Nephron progenitor cell (in vitro differentiated cells): ENCODE measurements around the gene HDAC6.
"Not testable (repeated sequence)": the region's sequence is repeated elsewhere in the genome, so short reads cannot be mapped to it uniquely, and the experiment has no call there.

Experiments
- DNase-seq: peaks from one replicate; pipeline ENCODE4 v3.0.0; 2021
- H3K27ac Mint-ChIP-seq: 2 replicates; pipeline ENCODE4 v1.8.0; 2021; ENCODE audit warnings: mild to moderate bottlenecking, moderate library complexity, mixed read lengths
- H3K27me3 Mint-ChIP-seq: 2 replicates; pipeline ENCODE4 v1.8.0; 2021; ENCODE audit warnings: mild to moderate bottlenecking, low read depth, mixed read lengths; ENCODE audit not compliant: poor library complexity
- H3K36me3 Mint-ChIP-seq: 2 replicates; pipeline ENCODE4 v1.8.0; 2021; ENCODE audit warnings: low read depth, mixed read lengths
- H3K4me1 Mint-ChIP-seq: 2 replicates; pipeline ENCODE4 v1.8.0; 2021; ENCODE audit warnings: mixed read lengths
- H3K4me3 Mint-ChIP-seq: 2 replicates; pipeline ENCODE4 v1.8.0; 2021; ENCODE audit warnings: mild to moderate bottlenecking, moderate library complexity, mixed read lengths
- H3K9me3 Mint-ChIP-seq: 2 replicates; pipeline ENCODE4 v1.8.0; 2021; ENCODE audit warnings: mild to moderate bottlenecking, moderate library complexity, mixed read lengths
- TF ChIP-seq, protein P1 (sequence below): fragments of 200-600 bp; sonication (generic); IDR thresholded peaks from 2 replicates; pipeline ENCODE4 v1.5.0; 2021; ENCODE audit warnings: antibody characterized with exemption

Gene HDAC6

DNA sequence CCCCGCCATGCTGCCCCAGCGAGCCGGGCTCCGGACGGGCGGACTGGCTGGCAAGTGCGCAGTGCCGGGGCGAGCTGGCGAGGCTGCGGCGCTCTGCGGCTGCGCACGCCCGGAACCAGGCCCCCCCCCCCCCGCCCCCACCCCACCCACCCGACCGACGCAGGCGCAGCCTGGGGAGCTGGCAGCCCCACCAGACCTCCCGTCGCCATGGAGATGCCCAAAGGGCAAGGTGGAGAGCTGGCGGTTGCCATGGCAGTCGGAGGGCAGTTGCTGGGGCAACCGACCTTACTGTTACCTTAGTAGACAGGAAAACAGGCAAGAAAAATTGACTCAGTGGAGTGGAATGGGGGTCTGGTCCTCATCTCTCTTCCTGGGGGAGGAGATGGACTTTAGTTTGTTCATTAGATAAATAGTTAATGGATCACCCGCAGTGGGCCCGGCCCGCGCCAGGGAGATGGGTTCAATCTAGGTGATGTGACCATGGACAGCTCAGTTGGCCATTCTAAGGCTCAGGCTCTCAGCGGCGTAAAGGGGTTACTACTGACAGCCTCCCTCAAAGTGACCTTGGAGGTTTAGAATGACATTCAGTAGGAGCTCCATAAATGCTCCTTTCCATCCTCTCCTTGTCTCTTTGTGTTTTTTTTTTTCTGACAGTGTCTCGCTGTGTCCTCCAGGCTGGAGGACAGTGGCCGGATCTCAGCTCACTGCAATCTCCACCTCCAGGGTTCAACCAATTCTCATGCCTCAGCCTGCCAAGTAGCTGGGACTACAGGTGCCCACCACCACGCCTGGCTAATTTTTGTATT, 33.9 kb downstream of the HDAC6 start, which contains the start of gene PCSK1N:
Gene PCSK1N (minus strand): TSS at position 87 of the 806 bp plus-strand sequence. CDS start 78 bp downstream, at position 9.
- Mint-ChIP-seq H3K9me3 (peaks cover 57% of the 10 kb centered on the region), H3K27me3 (peaks cover 86% of the 10 kb centered on the region), H3K4me1 (peaks cover 12% of the 10 kb centered on the region), H3K27ac (no peak within 1 kb of the TSS), H3K36me3 (no peaks in the 10 kb centered on the region), H3K4me3 (peak within 1 kb of the TSS; percentile 70)
- peak; percentile 36 for DNase-seq
- TF ChIP-seq, protein P1, sequence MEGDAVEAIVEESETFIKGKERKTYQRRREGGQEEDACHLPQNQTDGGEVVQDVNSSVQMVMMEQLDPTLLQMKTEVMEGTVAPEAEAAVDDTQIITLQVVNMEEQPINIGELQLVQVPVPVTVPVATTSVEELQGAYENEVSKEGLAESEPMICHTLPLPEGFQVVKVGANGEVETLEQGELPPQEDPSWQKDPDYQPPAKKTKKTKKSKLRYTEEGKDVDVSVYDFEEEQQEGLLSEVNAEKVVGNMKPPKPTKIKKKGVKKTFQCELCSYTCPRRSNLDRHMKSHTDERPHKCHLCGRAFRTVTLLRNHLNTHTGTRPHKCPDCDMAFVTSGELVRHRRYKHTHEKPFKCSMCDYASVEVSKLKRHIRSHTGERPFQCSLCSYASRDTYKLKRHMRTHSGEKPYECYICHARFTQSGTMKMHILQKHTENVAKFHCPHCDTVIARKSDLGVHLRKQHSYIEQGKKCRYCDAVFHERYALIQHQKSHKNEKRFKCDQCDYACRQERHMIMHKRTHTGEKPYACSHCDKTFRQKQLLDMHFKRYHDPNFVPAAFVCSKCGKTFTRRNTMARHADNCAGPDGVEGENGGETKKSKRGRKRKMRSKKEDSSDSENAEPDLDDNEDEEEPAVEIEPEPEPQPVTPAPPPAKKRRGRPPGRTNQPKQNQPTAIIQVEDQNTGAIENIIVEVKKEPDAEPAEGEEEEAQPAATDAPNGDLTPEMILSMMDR = no peak

DNA sequence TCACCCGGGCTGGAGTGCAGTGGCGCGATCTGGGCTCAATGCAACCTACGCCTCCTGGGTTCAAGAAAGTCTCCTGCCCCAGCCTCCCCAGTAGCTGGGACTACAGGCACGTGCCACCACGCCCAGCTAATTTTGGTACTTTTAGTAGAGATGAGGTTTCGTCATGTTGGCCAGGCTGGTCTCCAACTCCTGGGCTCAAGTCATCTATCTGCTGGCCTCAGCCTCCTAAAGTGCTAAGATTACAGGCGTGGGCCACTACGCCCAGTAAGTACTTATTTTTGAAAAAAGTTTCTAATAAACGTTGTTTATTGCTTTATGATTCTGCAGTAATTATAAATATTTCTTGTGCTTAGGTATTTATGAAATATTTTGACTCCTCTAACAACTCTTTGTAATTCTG, 37.8 kb downstream of the HDAC6 start:
- Mint-ChIP-seq H3K4me3 (no peak overlapping the region), H3K27ac (no peak overlapping the region), H3K27me3 (peaks cover 65% of the 10 kb centered on the region), H3K9me3 (peaks cover 47% of the 10 kb centered on the region), H3K4me1 (peaks cover 3% of the 10 kb centered on the region), H3K36me3 (no peaks in the 10 kb centered on the region)
- no peak for DNase-seq
- TF ChIP-seq, protein P1 = no peak

- H3K4me1 Mint-ChIP-seq = no peaks in the 10 kb centered on the region
- H3K36me3 Mint-ChIP-seq = no peaks in the 10 kb centered on the region
- TF ChIP-seq, protein P1 = no peak
- no peak overlapping the region for H3K4me3 Mint-ChIP-seq
- peaks cover 57% of the 10 kb centered on the region for H3K9me3 Mint-ChIP-seq
- H3K27ac Mint-ChIP-seq = no peak overlapping the region
- DNase-seq = no peak
- peaks cover 10% of the 10 kb centered on the region for H3K27me3 Mint-ChIP-seq
Measured at GRCh38 chrX:48848847-48849246, 47.0 kb downstream of the HDAC6 start.

- Mint-ChIP-seq H3K4me3 (no peak overlapping the region), H3K27ac (no peak overlapping the region), H3K36me3 (no peaks in the 10 kb centered on the region), H3K4me1 (no peaks in the 10 kb centered on the region), H3K9me3 (peaks cover 71% of the 10 kb centered on the region), H3K27me3 (peaks cover 15% of the 10 kb centered on the region)
- DNase-seq = no peak
- TF ChIP-seq, protein P1 = no peak
Measured at GRCh38 chrX:48852857-48853256, 51.0 kb downstream of the HDAC6 start.

DNA sequence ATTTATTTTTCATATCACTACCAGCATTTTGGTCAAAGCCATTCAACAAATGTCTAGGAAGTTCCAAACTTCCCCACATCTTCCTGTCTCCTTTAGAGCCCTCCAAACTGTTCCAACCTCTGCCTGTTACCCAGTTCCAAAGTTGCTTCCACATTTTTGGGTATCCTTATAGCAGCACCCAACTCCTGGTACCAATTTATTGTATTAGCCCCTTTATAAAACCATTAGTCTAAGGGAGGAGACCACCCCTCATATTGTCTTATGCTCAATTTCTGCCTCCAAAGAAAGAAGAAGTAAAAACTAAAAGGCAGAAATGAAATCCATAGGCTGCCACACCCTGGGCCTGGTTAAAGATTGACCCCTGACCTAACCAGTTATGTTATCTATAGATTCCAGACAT, 51.6 kb downstream of the HDAC6 start:
- not testable (repeated sequence) for H3K4me3 Mint-ChIP-seq, DNase-seq, H3K4me1 Mint-ChIP-seq, H3K27ac Mint-ChIP-seq, H3K36me3 Mint-ChIP-seq
- H3K27me3 Mint-ChIP-seq = peaks cover 15% of the 10 kb centered on the region
- peaks cover 71% of the 10 kb centered on the region for H3K9me3 Mint-ChIP-seq

DNA sequence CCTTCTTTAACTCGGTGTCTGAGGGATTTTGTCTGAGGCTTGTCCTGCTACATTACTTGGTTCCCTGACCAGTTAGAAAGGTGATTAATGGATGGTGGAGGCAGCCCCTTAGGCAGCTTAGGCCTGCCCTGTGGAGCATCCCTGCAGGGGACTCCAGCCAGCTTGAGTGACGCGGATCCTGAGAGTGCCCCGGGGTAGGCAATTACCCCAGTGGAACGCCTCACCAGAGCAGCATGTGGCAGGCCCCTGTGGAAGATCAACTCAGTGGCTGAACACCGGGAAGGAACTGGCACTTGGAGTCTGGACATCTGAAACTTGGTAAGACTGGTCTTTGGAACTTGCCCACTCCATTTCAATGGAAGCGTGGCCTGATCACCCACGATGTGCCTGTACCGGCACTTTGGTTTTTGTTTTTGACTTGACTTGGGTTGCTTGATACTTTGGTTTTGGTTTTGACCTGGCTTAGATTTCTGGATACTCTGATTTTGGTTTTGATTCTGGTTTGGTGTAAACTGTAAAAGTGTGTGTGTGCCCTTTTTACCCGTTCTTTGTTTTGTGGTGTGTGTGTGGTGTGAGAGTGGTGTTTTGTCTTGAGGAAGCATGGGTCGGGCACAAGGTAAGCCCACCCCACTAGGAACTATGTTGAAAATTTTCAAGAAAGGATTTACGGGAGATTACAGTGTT, 52.4 kb downstream of the HDAC6 start:
- H3K36me3 Mint-ChIP-seq, H3K27ac Mint-ChIP-seq, DNase-seq, H3K4me3 Mint-ChIP-seq, H3K4me1 Mint-ChIP-seq: not testable (repeated sequence)
- H3K9me3 Mint-ChIP-seq = peaks cover 65% of the 10 kb centered on the region
- peaks cover 11% of the 10 kb centered on the region for H3K27me3 Mint-ChIP-seq
